Measurements from ENCODE around the gene CGREF1. TPM values are rescaled to one million over a fixed set of nuclear protein-coding genes. Genes with fewer than 3 reads are reported as not detected.
A peak's percentile ranks its signal among the peaks of the same experiment; 100 is the strongest.

The CGREF1 gene
- total and polyA plus RNA-seq, 2 donors (not counting 3 experiments of a cell fraction or from before 2014, with no cell fraction given), result 2.9 to 5.8 TPM

- dilution Hi-C loops (cut with MboI; ENCODE audit: extremely low pct_ligation_motif_present, low sequenced_read_pairs), result no loop called here
- TF ChIP-seq GATA2 (IDR thresholded peaks at IDR 0.05; ENCODE audit: insufficient read depth, insufficient read length, low read depth, low read length), result no peak
- TF ChIP-seq POLR2AphosphoS5 (IDR thresholded peaks at IDR 0.05; ENCODE audit: insufficient read depth, low read depth, low read length), result no peak
- TF ChIP-seq POLR2A (IDR thresholded peaks at IDR 0.05; ENCODE audit: low read depth, low read length), result no peak
- TF ChIP-seq, protein P1, sequence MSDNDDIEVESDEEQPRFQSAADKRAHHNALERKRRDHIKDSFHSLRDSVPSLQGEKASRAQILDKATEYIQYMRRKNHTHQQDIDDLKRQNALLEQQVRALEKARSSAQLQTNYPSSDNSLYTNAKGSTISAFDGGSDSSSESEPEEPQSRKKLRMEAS (IDR thresholded peaks at IDR 0.05; ENCODE audit: insufficient read depth, insufficient read length), result no peak
- no peak for TF ChIP-seq MYC (IDR thresholded peaks at IDR 0.05; ENCODE audit: low read depth, low read length)
- no peak for TF ChIP-seq EZH2 (IDR thresholded peaks at IDR 0.05; ENCODE audit: borderline replicate concordance, low read depth, low read length, severe bottlenecking)
- TF ChIP-seq FOS (IDR thresholded peaks at IDR 0.05; ENCODE audit: borderline replicate concordance, insufficient read depth, low read length), result no peak
- TF ChIP-seq, protein P2, sequence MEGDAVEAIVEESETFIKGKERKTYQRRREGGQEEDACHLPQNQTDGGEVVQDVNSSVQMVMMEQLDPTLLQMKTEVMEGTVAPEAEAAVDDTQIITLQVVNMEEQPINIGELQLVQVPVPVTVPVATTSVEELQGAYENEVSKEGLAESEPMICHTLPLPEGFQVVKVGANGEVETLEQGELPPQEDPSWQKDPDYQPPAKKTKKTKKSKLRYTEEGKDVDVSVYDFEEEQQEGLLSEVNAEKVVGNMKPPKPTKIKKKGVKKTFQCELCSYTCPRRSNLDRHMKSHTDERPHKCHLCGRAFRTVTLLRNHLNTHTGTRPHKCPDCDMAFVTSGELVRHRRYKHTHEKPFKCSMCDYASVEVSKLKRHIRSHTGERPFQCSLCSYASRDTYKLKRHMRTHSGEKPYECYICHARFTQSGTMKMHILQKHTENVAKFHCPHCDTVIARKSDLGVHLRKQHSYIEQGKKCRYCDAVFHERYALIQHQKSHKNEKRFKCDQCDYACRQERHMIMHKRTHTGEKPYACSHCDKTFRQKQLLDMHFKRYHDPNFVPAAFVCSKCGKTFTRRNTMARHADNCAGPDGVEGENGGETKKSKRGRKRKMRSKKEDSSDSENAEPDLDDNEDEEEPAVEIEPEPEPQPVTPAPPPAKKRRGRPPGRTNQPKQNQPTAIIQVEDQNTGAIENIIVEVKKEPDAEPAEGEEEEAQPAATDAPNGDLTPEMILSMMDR (IDR thresholded peaks at IDR 0.05; ENCODE audit: extremely low read depth in 1 of 2, insufficient read depth in 1 of 2, low read depth in 1 of 2, low read length in 2 of 2), result no peak
- TF ChIP-seq JUN (IDR thresholded peaks at IDR 0.05; ENCODE audit: borderline replicate concordance, insufficient read depth, insufficient read length, low read depth), result no peak
- Histone ChIP-seq H3K4me2 (ENCODE audit: insufficient read depth, low read length) (peak overlapping the region; percentile 72), H4K20me1 (replicated peaks; ENCODE audit: control insufficient read depth, extremely low read depth, insufficient read depth, low read length) (no peaks in the 10 kb centered on the region), H3K36me3 (ENCODE audit: control insufficient read depth in 2 of 2, extremely low read depth in 1 of 2, insufficient read depth in 2 of 2, low read length in 2 of 2) (peaks cover 13 to 26% of the 10 kb centered on the region in 2 experiments), H3K79me2 (ENCODE audit: control insufficient read depth, insufficient read depth, low read length) (peaks cover 34% of the 10 kb centered on the region), H3K9me1 (replicated peaks; ENCODE audit: control insufficient read depth, extremely low read depth, insufficient read depth, low read length) (no peaks in the 10 kb centered on the region), H3K9me3 (replicated peaks; ENCODE audit: control insufficient read depth, insufficient read depth, low read length) (no peaks in the 10 kb centered on the region), H2AFZ (ENCODE audit: low read depth, low read length) (no peak overlapping the region), H3K4me1 (ENCODE audit: control insufficient read depth, extremely low read depth, insufficient read depth, low read length) (peaks cover 17% of the 10 kb centered on the region), H3K27me3 (ENCODE audit: control insufficient read depth in 2 of 2, insufficient read depth in 2 of 2, low read length in 2 of 2) (no peaks in the 10 kb centered on the region), H3K27ac (ENCODE audit: insufficient read depth, low read depth, low read length) (peak overlapping the region; percentile 76), H3K4me3 (replicated peaks in 1 of 3; ENCODE audit: insufficient read depth in 1 of 3, low read depth in 1 of 3, low read length in 3 of 3) (peak overlapping the region in 2 of 3 experiments; percentile 68 to 85), H3K9ac (replicated peaks; ENCODE audit: extremely low read depth, insufficient read depth, low read length) (peak overlapping the region; percentile 88)
- ChIA-PET POLR2A (no interaction called here), CTCF (interaction anchor here (1.8 kb wide), 1 partner anchor 11 kb away, joined by 7 read pairs; no protein-coding TSS in a partner anchor)
- no TSS peak for BruUV-seq (replicated peaks)
- intact Hi-C loops (cut with micrococcal nuclease), result no loop called here
- DNase-seq (ENCODE audit: low read depth, low spot score) (no peak), FAIRE-seq (no peak)
Measured at GRCh38 chr2:27069961-27070618, 48.8 kb downstream of the CGREF1 start.

All from endothelial cell of umbilical vein (primary cell).